Measurements from ENCODE around the gene HOXB7.

The HOXB7 gene

DNA sequence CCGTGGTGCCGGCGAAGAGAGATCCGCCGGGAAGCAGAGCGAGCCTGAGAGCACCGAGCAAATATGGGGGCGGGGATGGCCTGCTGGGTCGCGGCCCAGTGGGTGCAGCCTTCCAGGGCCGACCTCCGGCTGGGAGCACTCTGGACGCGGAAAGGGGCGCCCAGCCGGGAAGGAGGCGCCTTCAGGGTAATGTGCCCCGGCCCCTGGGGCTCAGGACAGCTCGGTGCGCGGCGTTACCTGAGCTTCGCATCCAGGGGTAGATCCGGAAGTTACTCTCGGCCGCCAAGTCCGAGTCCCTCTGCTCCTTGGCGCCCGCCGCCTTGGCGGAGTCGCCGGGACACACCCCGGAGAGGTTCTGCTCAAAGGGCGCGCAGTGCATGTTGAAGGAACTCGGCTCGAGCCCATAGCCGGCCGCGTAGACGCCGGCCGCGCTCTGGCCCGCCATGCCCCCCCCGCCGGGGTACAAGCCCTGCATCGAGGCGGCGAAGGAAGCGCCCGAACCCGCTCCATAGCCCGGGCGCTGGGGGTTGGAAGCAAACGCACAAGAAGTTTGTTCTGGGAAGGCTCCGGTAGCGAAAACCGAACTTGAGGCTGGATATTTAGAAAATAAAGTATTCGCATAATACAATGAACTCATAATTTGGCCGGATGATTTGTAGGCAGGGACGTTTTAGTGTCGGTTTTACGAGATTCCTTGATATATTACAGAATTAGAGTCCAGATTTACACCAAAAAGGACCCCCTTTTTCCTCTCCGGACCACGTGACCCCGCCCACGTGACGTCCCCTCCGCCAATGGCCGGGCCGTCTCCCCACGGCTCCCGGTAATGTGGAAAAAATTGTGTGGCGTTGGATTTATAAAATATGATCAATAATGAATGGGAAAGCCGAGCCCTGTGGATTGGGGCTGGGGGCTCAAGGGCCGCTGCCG is at the start of gene HOXB7:
Gene HOXB7, minus strand, starts transcription at position 736 of the 930 bp plus-strand sequence. Its CDS starts 99 bp downstream, at position 637.
- Mint-ChIP-seq H3K27me3 (peaks cover 100% of the 10 kb centered on the region), H3K9me3 (no peaks in the 10 kb centered on the region), H3K4me3 (peak within 1 kb of the TSS; percentile 83), H3K4me1 (peaks cover 37% of the 10 kb centered on the region), H3K27ac (peak within 1 kb of the TSS; percentile 61), H3K36me3 (no peaks in the 10 kb centered on the region)
- DNase-seq: peak; percentile 77
- CTCF ChIA-PET: interaction anchor here (1.1 to 1.7 kb wide), 2 partner anchors 8 to 17 kb away, joined by 5 to 8 read pairs; partner anchors contain the start of gene HOXB5

- no peak overlapping the region for H3K4me3 Mint-ChIP-seq
- no peaks in the 10 kb centered on the region for H3K9me3 Mint-ChIP-seq
- no peaks in the 10 kb centered on the region for H3K36me3 Mint-ChIP-seq
- DNase-seq: no peak
- H3K27me3 Mint-ChIP-seq: peaks cover 52% of the 10 kb centered on the region
- CTCF ChIA-PET: no interaction called here
- peaks cover 2% of the 10 kb centered on the region for H3K4me1 Mint-ChIP-seq
- no peak overlapping the region for H3K27ac Mint-ChIP-seq
Observed at GRCh38 chr17:48655913-48656312, 45.1 kb upstream of the HOXB7 start.

DNA sequence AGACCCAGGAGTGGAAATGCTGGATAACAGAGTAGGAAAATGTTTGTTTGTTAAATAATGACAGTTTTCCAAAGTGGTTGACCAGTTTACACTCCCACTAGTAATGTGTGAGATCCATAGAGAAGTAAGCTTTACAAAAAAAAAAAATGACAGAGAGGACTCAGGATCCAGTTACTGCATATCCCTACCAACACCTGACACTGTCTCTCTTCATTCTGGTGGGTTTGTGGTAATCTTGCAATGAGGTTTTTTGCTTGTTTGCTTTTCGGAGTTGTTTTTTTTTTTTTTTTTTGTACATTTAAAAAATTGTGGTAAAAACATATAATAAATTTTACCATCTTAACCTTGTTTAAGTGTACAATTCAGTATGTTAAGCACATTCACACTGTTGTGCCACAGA is 38.9 kb upstream of the HOXB7 start:
- H3K4me1 Mint-ChIP-seq: peaks cover 26% of the 10 kb centered on the region
- CTCF ChIA-PET: interaction anchor here (1.5 kb wide), 1 partner anchor 13 kb away, joined by 8 read pairs; no protein-coding TSS in a partner anchor
- H3K27ac Mint-ChIP-seq: no peak overlapping the region
- no peak overlapping the region for H3K4me3 Mint-ChIP-seq
- H3K27me3 Mint-ChIP-seq: peaks cover 64% of the 10 kb centered on the region
- H3K9me3 Mint-ChIP-seq: no peaks in the 10 kb centered on the region
- no peak for DNase-seq
- H3K36me3 Mint-ChIP-seq: no peaks in the 10 kb centered on the region

DNA sequence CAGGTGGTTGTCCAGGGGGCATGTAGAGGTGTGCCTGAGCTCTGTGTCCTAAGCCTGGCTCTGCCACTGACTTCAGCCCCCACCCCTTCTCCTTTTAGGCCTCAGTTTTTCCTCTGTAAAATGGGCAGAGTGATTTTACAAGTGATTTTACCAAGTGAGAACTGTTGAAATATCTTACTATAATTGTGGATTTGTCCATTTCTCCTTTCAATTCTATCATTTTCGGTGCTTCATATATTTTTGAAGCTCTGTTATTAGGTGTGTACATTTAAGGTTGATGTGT is 37.1 kb upstream of the HOXB7 start:
- peaks cover 74% of the 10 kb centered on the region for H3K27me3 Mint-ChIP-seq
- H3K4me1 Mint-ChIP-seq: peaks cover 30% of the 10 kb centered on the region
- H3K27ac Mint-ChIP-seq: no peak overlapping the region
- peak overlapping the region; percentile 26 for H3K4me3 Mint-ChIP-seq
- no peaks in the 10 kb centered on the region for H3K9me3 Mint-ChIP-seq
- CTCF ChIA-PET: interaction anchor here (0.6 to 1.4 kb wide), 4 partner anchors 12 to 76 kb away, joined by 3 to 4 read pairs (median 3); no protein-coding TSS in a partner anchor
- no peak for DNase-seq
- no peaks in the 10 kb centered on the region for H3K36me3 Mint-ChIP-seq

DNA sequence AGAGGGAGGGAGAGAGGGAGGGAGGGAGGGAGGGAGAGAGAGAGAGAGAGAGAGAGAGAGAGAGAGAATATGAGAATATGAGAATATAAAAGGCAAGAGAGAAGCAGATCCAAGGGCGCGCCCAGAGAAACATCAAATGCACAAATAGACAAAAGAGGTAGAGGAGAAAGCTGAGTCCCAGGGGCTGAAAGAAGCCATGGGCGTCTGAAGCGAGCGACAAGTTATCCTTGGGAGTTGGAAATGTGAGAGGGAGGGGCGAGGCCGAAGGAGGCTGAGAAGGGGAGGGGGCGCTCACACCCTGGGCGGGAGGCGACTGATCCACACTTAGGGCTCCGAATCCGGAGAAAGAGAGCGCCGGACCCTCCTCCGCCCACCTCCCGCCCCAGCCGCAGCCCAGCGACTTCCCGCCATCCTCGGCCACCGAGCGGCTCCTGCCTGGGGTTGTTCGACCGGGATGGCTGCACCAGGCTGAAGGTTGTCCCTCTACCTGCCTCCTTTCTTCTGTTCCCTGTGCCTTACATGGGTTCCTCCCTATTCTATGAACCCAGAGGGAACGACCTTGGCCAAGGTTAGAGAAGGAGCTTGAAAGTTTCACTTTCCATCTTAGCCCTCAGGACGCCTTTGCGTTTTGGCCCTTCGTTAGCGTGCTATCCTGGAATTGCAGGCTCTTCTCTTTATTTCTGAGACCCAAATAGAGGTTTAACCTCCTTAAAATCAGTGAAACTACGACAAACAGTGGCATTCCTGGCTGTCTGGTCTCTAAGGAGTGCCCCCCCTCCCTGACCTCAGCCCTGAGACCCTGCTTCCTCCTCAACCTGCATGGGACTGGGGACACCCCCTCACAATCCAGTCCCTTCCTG is 36.5 kb upstream of the HOXB7 start:
- Mint-ChIP-seq H3K36me3 (no peaks in the 10 kb centered on the region), H3K9me3 (no peaks in the 10 kb centered on the region), H3K4me3 (peak overlapping the region; percentile 59), H3K27ac (no peak overlapping the region), H3K4me1 (peaks cover 30% of the 10 kb centered on the region), H3K27me3 (peaks cover 80% of the 10 kb centered on the region)
- CTCF ChIA-PET: interaction anchor here (1.1 to 1.4 kb wide), 3 partner anchors 18 to 77 kb away, joined by 3 to 4 read pairs (median 3); no protein-coding TSS in a partner anchor
- DNase-seq: no peak

- H3K36me3 Mint-ChIP-seq: peaks cover under 1% of the 10 kb centered on the region
- peak overlapping the region; percentile 65 for H3K4me3 Mint-ChIP-seq
- H3K4me1 Mint-ChIP-seq: peaks cover 31% of the 10 kb centered on the region
- H3K27me3 Mint-ChIP-seq: peaks cover 86% of the 10 kb centered on the region
- H3K27ac Mint-ChIP-seq: no peak overlapping the region
- DNase-seq: peak; percentile 45
- H3K9me3 Mint-ChIP-seq: no peaks in the 10 kb centered on the region
- CTCF ChIA-PET: interaction anchor here (1.1 kb wide), 1 partner anchor 10 kb away, joined by 4 read pairs; no protein-coding TSS in a partner anchor
Observed at GRCh38 chr17:48646183-48647102, 35.6 kb upstream of the HOXB7 start.

DNA sequence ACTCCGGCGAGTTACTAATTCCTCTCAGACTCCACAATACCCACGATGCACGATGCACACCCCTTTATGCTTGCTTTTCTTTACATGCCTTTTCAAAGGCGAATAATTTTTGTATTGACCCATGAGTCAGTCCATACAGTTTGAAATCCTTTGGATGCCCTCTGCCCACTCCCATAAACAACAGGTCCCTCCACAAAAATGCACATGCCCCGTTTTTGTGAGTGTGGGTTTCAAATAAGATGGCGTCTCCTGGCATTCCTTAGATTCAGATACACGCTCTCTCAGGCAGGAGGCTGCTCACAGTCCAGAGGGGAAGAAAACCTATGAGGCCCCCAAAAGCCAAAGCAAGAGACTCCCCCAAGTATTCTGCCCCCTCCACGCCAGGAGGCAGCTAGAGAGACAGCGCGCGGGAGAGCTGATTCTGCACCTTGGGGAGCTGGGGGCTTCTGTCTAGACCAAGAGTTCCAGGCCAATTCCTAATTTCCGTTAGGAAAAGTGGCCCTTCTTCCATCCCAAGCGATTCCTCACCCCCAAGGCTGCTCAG is 34.9 kb upstream of the HOXB7 start:
- Mint-ChIP-seq H3K4me1 (peaks cover 33% of the 10 kb centered on the region), H3K9me3 (no peaks in the 10 kb centered on the region), H3K4me3 (peak overlapping the region; percentile 65), H3K27me3 (peaks cover 91% of the 10 kb centered on the region), H3K27ac (no peak overlapping the region), H3K36me3 (peaks cover 2% of the 10 kb centered on the region)
- CTCF ChIA-PET: interaction anchor here (1.1 kb wide), 1 partner anchor 9 kb away, joined by 4 read pairs; no protein-coding TSS in a partner anchor
- no peak for DNase-seq

- Mint-ChIP-seq H3K4me3 (no peak overlapping the region), H3K36me3 (peaks cover 2% of the 10 kb centered on the region), H3K27me3 (peaks cover 94% of the 10 kb centered on the region), H3K27ac (no peak overlapping the region), H3K4me1 (peaks cover 33% of the 10 kb centered on the region), H3K9me3 (no peaks in the 10 kb centered on the region)
- CTCF ChIA-PET: no interaction called here
- DNase-seq: peak; percentile 10
Observed at GRCh38 chr17:48644910-48645557, 34.2 kb upstream of the HOXB7 start.

- peaks cover 2% of the 10 kb centered on the region for H3K36me3 Mint-ChIP-seq
Observed at GRCh38 chr17:48644159-48644558, 33.3 kb upstream of the HOXB7 start.

GRCh38 chr17:48643697-48644012 is 32.8 kb upstream of the HOXB7 start:
- peak; percentile 17 for DNase-seq
- Mint-ChIP-seq H3K4me1 (peaks cover 33% of the 10 kb centered on the region), H3K9me3 (no peaks in the 10 kb centered on the region), H3K4me3 (no peak overlapping the region), H3K27me3 (peaks cover 100% of the 10 kb centered on the region), H3K27ac (no peak overlapping the region), H3K36me3 (peaks cover 2% of the 10 kb centered on the region)
- CTCF ChIA-PET: interaction anchor here (1.1 kb wide), 1 partner anchor 28 kb away, joined by 3 read pairs; no protein-coding TSS in a partner anchor

More at GRCh38 chr17:48644159-48644558, 33.3 kb upstream of the HOXB7 start:
- CTCF ChIA-PET: no interaction called here
- no peak for DNase-seq
- no peak overlapping the region for H3K4me3 Mint-ChIP-seq
- no peak overlapping the region for H3K27ac Mint-ChIP-seq
- no peaks in the 10 kb centered on the region for H3K9me3 Mint-ChIP-seq
- peaks cover 100% of the 10 kb centered on the region for H3K27me3 Mint-ChIP-seq
- peaks cover 33% of the 10 kb centered on the region for H3K4me1 Mint-ChIP-seq

DNA sequence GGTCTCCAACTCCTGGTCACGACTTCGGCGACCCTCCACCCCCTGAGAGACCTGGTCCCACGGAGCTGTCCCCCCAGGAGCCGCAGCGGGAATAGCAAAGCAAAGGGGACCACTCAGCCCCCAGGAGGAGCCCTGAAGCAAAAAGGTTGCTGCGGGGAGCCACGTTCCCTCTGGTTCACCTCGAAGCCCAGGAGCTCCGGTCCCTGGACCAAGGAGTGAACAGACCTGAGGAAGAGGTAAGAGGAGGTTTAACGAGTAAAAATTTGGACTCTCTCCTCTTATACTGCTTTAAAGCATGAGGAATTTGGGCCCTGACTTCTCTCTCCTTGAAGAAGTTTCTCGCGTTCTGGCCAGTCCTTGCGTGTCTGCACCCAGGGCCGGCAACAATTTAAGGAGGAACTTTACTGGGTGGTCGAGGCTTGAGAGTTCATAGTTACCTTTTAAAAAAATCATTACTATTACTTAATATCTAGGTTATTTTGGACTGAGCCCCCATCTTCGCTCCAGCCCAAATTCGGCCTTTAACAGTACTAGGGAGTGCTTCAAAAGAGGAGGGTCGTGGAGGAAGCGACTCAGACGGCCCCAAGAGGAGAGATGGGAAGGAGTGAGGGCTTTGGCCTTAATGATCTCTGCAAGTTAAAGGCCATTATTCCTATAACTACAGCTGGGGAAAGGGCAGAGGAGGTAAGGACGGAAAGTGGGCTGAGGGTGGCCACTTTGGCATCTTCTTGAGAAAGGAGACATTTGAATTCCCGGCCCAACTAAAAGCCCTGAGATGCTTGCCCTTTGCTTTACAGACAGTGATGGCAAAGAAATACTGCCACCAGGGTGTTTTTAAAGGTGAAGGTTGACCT is 32.3 kb upstream of the HOXB7 start:
- peaks cover 100% of the 10 kb centered on the region for H3K27me3 Mint-ChIP-seq

More for the DNA sequence above, 32.3 kb upstream of the HOXB7 start:
- no peak for DNase-seq
- Mint-ChIP-seq H3K4me1 (peaks cover 33% of the 10 kb centered on the region), H3K4me3 (no peak overlapping the region), H3K36me3 (peaks cover 2% of the 10 kb centered on the region), H3K9me3 (no peaks in the 10 kb centered on the region), H3K27ac (no peak overlapping the region)
- CTCF ChIA-PET: interaction anchor here (1.1 kb wide), 1 partner anchor 29 kb away, joined by 3 read pairs; no protein-coding TSS in a partner anchor

Measured in activated naive CD4-positive, alpha-beta T cell treated with anti-CD3 and anti-CD28 coated beads, Interleukin-2, amount 10 ng/mL, durations not matched to agents 7 days and 5 days (primary cell).